Dedifferentiated amniotic fluid mesenchymal stem cell (primary cell): ENCODE data around the gene CD209.
"Not testable (repeated sequence)": the region's sequence is repeated elsewhere in the genome, so short reads cannot be mapped to it uniquely, and the experiment has no call there.

Source experiments
- DNase-seq: peaks from one replicate; pipeline ENCODE4 v3.0.0-alpha.2; 2016; ENCODE audit errors: extremely low spot score

The CD209 gene, protein sequence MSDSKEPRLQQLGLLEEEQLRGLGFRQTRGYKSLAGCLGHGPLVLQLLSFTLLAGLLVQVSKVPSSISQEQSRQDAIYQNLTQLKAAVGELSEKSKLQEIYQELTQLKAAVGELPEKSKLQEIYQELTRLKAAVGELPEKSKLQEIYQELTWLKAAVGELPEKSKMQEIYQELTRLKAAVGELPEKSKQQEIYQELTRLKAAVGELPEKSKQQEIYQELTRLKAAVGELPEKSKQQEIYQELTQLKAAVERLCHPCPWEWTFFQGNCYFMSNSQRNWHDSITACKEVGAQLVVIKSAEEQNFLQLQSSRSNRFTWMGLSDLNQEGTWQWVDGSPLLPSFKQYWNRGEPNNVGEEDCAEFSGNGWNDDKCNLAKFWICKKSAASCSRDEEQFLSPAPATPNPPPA

DNA sequence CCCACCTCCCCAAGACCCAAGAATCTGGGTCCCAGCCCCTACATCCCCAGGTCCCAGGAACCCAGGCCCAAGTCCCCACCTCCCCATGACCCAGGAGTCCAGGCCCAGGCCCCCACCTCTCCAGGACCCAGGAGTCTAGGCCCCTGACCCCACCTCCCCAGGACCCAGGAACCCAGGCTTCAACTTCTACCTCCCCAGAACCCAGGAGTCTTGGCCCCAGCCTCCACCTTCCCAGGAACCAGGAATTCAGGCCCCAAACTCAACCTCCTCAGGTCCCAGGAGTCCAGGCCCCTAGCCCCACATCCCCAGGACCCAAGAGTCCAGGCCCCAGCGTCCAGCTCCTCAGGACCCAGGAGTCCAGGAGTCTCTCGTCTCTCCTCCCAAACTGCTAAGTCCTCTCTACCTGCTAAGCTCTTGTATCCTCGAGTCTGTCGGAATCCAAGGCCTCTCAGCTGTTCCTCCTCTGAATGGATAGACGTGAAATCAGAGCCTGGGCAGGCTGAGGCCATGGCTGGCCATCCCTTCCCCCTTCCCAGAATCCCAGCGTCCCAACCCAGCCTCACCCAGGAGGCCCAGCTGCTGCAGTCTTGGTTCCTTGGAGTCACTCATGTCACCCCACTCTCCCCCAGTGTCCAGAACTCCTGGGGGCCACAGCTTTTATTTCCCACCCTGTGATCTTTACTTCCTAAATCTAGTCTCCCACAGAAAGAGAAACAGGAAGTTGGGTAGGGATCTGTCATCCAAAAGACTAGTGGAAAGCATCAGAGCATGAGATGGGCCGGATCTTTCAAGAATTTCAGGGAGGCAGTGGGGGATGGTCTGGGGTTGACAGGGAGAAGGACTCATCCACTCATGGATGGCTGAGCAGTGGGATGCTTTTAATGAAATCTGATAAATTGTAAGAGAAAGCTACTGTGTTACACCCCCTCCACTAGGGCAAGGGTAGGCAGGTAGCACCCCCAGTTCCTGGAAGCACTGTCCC lies at the start of gene CD209:
Gene CD209, minus strand, starts transcription at position 632 of the 982 bp plus-strand sequence. Its CDS starts 23 bp downstream, at position 609.
- no peak for DNase-seq

DNA sequence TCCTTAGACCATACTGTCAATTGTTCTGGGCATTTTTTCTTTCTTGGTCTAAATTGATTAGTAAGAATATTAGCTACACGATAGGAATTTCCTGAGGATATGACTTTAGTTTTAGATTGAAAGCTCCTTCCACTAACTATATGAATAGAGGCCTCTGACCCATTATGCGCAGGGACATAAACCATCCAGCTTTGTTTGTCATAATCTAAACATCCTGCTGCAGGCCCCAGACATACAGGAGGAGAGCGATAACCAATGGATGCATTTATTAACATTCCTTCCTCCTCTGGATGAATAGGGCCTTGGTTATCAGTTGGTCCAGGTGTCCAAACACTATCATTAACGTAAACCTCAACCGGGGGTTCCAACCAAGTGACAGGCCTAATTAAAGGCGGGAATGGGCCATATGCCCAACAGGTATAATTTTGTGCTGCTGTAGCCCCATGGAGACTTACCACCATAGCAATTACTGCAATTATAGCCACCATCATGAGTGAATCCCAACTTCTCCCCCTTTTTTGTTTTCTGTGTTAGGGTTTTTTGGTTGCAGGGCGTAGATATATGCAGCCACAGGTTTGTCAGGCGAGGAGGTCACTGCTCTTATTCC lies 48.3 kb upstream of the CD209 start:
- no peak for DNase-seq

DNA sequence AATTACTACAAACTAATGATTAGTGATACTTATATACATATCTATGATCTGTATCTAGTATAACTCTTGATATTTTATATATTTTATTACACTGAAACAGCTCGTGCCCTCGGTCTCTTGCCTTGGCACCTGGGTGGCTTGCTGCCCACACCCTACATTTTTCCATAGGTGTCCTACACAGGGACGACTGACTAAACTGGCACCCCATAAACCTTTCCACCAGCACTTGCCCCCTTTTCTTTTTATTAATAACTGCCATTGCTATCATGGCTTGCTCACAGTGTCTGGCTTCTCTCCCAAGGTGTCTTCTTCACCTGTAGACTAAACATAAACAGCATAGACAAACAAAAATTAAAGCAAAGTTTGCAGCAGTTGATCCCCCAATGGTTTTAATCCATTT lies 46.2 kb upstream of the CD209 start:
- no peak for DNase-seq

DNA sequence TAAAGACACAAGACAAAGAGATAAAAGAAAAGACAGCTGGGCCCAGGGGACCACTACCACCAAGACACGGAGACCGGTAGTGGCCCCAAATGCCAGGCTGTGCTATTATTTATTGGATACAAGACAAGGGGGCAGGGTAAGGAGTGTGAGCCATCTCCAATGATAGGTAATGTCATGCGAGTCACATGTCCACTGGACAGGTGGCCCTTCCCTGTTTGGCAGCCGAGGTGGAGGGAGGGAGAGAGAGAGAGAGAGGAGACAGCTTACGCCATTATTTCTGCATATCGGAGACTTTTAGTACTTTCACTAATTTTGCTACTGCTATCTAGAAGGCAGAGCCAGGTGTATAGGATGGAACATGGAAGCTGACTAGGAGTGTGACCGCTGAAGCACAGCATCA lies 45.4 kb upstream of the CD209 start:
- DNase-seq = not testable (repeated sequence)

DNA sequence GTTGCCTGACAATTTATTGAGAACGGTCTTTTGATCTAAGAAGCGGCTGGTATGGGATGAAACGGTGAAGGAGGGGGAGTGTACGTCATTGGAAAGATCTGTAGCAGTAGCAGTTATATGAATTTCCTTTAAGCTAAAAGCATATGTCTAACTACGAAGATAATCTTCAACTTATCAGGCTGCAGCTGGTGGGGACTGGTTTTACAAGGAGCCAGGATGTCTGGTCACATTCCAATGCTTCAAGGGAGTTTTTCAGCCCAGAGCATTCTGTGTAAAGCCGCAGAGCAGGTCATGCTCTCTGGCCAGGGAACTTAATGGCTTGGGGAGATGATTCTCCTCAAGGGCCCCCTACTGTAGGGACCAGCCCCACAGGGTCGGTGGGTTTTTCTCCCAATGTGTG lies 44.9 kb upstream of the CD209 start:
- no peak for DNase-seq

DNA sequence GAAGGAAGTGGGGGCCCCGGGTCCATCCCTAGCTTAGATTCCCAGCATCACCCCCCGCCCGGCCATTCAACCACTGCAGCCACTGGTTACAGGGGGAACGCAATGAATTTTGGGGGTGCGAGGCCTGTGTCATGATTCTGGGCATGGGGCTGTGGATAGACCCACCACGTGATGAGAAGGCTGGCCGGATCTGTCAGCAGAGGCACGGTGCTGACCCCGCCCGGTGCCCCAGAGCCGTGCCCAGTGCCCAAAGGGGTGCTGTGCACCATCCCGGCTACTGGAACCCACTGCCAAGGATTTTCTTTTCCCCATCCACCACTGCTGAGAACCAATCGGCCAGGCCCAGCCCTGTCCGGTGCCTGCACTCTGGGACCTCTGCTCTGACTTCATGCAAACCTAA lies 43.1 kb upstream of the CD209 start:
- DNase-seq = no peak

DNA sequence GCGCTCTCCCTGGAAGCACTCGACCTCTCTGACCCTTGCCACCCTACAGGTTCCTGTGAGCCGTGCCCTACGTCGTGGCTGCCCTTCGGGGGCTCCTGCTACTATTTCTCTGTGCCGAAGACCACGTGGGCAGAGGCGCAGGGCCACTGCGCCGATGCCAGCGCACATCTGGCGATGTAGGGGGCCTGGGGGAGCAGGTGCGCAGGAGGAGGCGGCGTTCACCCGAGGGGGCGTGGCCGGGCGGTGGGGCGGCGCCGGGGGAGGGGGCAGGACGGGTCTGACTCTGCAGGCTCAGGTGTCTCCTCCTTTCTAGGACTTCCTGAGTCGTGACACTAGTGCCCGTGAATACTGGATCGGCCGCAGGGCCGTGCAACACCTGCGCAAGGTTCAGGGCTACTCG lies 42.1 kb upstream of the CD209 start:
- no peak for DNase-seq

- no peak for DNase-seq
These were observed 41.6 kb upstream of the CD209 start for GRCh38 chr19:7788933-7789323.

- no peak for DNase-seq
These were observed 41.0 kb upstream of the CD209 start for GRCh38 chr19:7788178-7788932.

- DNase-seq = no peak
These were observed 40.4 kb upstream of the CD209 start for GRCh38 chr19:7787602-7788177.

DNA sequence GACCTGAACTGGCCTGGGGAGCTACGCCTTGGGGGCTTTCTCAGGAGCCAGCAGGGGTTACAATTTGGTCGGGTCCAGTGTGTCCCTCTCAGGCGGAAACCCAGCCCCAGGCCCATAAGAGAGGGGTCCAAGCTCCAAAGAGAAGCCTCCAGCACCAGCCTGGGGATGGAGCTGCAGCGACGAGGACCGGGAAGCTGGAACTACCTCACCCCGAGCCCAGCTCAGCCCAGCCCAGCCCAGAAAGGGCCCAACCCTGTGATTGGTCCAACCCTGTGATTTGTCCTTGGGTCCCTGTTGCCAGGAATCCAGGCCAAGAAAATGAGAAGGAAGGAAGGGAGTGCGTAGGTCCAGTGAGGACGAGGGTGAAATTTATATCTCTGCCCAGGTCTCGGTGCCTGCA lies 39.8 kb upstream of the CD209 start:
- no peak for DNase-seq

GRCh38 chr19:7784856-7785255 lies 37.5 kb upstream of the CD209 start:
- DNase-seq = no peak

GRCh38 chr19:7783991-7784423 lies 36.7 kb upstream of the CD209 start:
- DNase-seq = no peak

DNA sequence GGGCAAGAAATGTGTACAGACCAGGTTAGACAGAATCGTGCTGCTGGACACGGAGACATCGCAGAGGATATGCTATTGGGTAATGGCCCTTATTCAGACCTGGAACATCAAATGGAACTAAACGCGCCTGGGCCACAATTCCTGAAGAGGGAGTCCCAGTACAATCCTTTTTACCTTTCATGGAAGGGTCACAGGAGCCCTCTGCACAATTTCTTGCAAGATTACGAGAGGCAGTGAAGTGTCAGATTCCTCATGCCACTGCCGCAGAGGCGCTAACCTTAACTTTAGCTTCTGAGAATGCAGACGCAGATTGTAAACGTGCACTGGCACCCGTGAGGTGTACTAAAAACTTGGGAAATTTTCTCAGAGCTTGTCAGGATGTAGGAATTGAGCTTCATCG lies 33.8 kb upstream of the CD209 start:
- DNase-seq = no peak

- DNase-seq = no peak
These were observed 32.5 kb upstream of the CD209 start for GRCh38 chr19:7779631-7780486.

DNA sequence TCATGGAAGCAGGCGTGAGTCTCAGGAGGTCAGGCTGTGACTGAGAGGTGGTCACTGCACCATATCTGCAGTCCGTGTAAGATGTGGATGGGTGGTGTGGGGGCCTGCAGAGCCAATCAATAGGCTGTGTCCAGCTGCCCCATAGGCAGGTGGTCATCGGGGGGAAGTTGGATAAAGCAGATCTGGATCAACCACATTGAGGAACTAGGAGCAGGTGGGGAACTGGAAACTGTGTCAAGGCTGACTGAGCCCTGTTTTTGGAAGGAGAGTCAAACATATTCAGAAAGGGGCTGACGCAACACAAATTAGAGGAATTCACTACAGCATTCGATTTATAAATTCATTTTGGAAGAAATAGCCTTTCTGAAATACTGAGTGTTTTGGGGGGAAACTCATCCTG lies 30.7 kb upstream of the CD209 start:
- DNase-seq = no peak

GRCh38 chr19:7775761-7776160 lies 28.4 kb upstream of the CD209 start:
- DNase-seq = no peak

DNA sequence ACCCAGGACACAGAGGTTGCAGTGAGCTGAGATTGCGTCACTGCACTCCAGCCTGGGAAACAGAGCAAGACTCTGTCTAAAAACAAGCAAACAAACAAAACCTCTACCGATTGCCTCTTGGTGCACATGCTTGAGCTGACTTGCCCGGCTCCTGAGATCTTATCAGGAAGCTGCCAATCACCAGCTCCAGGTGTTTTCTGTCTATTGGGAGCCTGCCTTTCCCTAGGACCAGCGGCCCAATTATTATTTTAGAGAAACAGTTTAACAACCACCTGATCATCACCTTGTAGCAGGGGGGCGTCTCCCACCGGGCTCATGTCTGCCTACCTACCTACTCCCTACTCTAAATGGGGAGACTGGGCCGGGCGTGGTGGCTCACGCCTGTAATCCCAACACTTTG lies 26.5 kb upstream of the CD209 start:
- DNase-seq = no peak

DNA sequence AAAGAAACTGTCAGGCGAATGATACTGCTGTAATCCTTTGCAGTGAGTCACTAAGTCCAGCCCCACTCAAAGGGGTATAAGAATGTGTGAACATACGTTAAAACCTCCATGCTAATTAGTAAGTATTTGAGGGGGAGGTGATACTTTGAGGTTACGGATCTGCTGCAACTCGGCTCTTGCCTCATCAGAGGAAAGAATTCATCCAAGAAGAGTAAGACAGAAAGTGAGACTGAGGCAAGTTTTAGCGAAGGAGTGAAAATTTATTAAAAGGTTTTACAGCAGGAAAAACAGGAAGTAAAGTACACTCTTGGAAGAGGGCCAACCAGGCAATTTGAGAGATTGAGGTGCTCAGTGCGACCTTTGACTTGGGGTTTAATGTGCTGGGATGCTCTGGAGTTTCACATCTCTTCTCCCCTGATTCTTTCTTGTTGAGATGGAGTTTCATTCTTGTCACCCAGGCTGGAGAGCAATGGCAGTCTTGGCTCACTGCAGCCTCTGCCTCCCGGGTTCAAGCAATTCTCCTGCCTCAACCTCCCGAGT lies 25.5 kb upstream of the CD209 start:
- no peak for DNase-seq

DNA sequence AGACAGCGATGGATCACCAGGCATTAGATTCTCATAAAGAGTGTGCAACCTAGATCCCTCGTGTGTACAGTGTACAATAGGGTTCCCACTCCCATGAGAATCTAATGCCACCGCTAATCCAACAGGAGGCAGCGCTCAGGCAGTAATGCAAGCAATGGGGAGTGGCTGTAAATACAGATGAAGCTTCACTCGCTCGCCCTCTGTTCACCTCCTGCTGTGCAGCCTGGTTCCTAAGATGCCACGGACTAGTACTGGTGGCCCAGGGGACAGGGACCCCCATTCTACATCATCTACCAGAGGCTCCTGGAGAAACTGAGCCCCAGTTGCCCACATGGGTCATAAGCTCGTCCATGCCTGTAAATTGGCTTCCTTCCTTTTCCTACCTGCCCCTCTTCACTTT lies 23.7 kb upstream of the CD209 start:
- DNase-seq = no peak
